Caco-2 (cell line): ENCODE measurements around the gene DPM2. TPM values are rescaled to one million over a fixed set of nuclear protein-coding genes. Genes with fewer than 3 reads are reported as not detected.

ENCODE experiments used
- BruUV-seq: library from RNA; stranded (reverse); fragments of 400-500 nt; replicated peaks from 2 replicates; lab custom pipeline; 2021; lab: Mats Ljungman, UMichigan
- CTCF ChIA-PET: fragments of 300-600 bp; sonication (Branson Sonifier 250); formaldehyde crosslinking; loops from one replicate; lab custom pipeline; 2022; ENCODE audit warnings: antibody characterized with exemption; lab: Charles Lee
- POLR2A ChIA-PET: fragments of 300-600 bp; sonication (Branson Sonifier 250); formaldehyde crosslinking; loops from one replicate; lab custom pipeline; 2022; ENCODE audit warnings: antibody characterized with exemption; lab: Charles Lee
- DNase-seq, 2 experiments: peaks; one replicate each; pipeline versions ENCODE4 v3.0.0 to v3.0.0-alpha.2; 2020 to 2022
- H3K27me3 ChIP-seq: replicated peaks from 2 replicates; pipeline ENCODE4 v1.6.0; 2011; ENCODE audit warnings: low read length; ENCODE audit not compliant: control insufficient read depth, insufficient read depth
- H3K36me3 ChIP-seq: 2 replicates; pipeline ENCODE4 v1.5.1; 2011; ENCODE audit warnings: low read length; ENCODE audit not compliant: control insufficient read depth, insufficient read depth
- H3K4me1 ChIP-seq: fragments of 250-450 bp; sonication (Bioruptor Pico); 2 replicates; pipeline ENCODE4 v1.5.1; 2020; ENCODE audit warnings: mild to moderate bottlenecking
- H3K4me3 ChIP-seq: 2 replicates; pipeline ENCODE4 v1.5.1; 2011; ENCODE audit warnings: low read depth, mild to moderate bottlenecking, control low read depth, low read length
- H3K9me3 ChIP-seq: fragments of 250-450 bp; sonication (Bioruptor Pico); 2 replicates; pipeline ENCODE4 v1.5.1; 2020; ENCODE audit warnings: mild to moderate bottlenecking, moderate library complexity
- H3K27ac Mint-ChIP-seq: one replicate; pipeline ENCODE4 v1.8.0; 2022; ENCODE audit warnings: mixed read lengths; ENCODE audit not compliant: unreplicated experiment
- H3K27me3 Mint-ChIP-seq: one replicate; pipeline ENCODE4 v1.8.0; 2022; ENCODE audit warnings: mixed read lengths; ENCODE audit not compliant: insufficient read depth, unreplicated experiment
- H3K36me3 Mint-ChIP-seq: one replicate; pipeline ENCODE4 v1.8.0; 2022; ENCODE audit warnings: mild to moderate bottlenecking, mixed read lengths; ENCODE audit not compliant: insufficient read depth, unreplicated experiment
- H3K4me1 Mint-ChIP-seq: one replicate; pipeline ENCODE4 v1.8.0; 2022; ENCODE audit warnings: low read depth, mixed read lengths; ENCODE audit not compliant: unreplicated experiment
- H3K4me3 Mint-ChIP-seq: one replicate; pipeline ENCODE4 v1.8.0; 2022; ENCODE audit warnings: mild to moderate bottlenecking, moderate library complexity, mixed read lengths; ENCODE audit not compliant: unreplicated experiment
- H3K9me3 Mint-ChIP-seq: one replicate; pipeline ENCODE4 v1.8.0; 2022; ENCODE audit warnings: mixed read lengths; ENCODE audit not compliant: unreplicated experiment
- intact Hi-C: fragments of 100-400 bp; cut with micrococcal nuclease; formaldehyde crosslinking; loops from one replicate; pipeline ENCODE4 v1.10.0; 2022; ENCODE audit not compliant: unreplicated experiment
- total RNA-seq: library from RNA; stranded (reverse); gene quantifications from 2 replicates; pipeline ENCODE4 v1.2.3, GENCODE V29; 2022
- TF ChIP-seq, protein P1 (sequence below), 2 experiments: fragments of 200-600 bp in 1 of 2; IDR thresholded peaks; 1 replicate in 1 of 2; 2 replicates in 1 of 2; pipeline versions ENCODE4 v1.5.1 to v1.8.0; 2011 to 2022; ENCODE audit warnings: antibody characterized with exemption in 1 of 2, control low read depth in 1 of 2, inconsistent platforms in 1 of 2, low read depth in 1 of 2, low read length in 1 of 2, mild to moderate bottlenecking in 1 of 2, moderate library complexity in 1 of 2; ENCODE audit not compliant: insufficient read depth in 1 of 2, severe bottlenecking in 1 of 2, unreplicated experiment in 1 of 2

The DPM2 gene
- total RNA-seq, 1 experiment from 2014 or later = 38.7 TPM

DNA sequence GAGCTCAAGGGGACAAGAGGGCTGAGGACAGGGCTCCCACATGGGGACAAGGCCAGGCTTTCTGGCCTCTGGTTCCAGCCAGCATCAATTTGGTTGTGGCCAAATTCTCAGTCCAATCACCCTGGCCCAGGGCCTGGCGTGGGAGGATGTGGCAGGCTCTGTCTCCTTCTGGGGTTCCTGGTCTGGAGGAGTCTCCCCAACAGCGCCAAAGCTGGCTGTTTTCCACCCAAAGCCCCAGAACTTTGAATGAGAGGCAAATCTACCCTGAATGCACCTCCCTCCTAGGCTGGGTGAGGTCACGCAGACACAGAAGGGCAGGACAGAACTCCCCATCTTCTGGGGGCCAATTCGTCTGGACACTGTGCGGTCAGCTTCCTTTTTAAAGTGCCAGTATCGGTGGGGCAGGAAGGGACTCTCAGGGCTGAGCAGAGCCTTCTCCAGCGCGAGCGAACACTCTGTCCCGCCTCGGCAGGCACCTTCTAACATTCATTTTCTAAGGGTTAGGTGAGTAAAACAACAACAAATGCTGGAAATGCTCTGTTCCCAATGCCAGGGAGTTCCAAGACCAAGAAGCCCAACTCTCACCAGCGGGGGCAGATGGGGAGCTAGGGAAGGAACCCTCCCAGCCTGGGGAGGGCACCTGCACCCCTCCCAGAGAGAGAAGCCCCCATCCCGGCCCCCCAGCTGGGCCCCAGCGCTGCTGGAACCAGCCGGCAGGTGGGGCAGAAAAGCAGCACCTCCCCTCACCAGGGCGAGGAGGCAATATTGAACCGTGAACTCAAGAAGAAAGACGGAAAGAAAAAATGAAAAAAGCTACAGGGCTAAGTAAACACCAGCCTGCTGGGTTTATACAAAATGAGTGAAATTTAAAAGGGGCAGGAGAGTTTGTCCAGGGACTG, 3.7 kb upstream of the DPM2 start:
- Histone ChIP-seq H3K36me3 (peaks cover 6% of the 10 kb centered on the region), H3K4me3 (no peak overlapping the region), H3K9me3 (no peaks in the 10 kb centered on the region), H3K27me3 (no peaks in the 10 kb centered on the region), H3K4me1 (0 out of 2 replicates have a peak, but pooled peaks cover 4% of the 10 kb centered on the region)
- TF ChIP-seq, protein P1, sequence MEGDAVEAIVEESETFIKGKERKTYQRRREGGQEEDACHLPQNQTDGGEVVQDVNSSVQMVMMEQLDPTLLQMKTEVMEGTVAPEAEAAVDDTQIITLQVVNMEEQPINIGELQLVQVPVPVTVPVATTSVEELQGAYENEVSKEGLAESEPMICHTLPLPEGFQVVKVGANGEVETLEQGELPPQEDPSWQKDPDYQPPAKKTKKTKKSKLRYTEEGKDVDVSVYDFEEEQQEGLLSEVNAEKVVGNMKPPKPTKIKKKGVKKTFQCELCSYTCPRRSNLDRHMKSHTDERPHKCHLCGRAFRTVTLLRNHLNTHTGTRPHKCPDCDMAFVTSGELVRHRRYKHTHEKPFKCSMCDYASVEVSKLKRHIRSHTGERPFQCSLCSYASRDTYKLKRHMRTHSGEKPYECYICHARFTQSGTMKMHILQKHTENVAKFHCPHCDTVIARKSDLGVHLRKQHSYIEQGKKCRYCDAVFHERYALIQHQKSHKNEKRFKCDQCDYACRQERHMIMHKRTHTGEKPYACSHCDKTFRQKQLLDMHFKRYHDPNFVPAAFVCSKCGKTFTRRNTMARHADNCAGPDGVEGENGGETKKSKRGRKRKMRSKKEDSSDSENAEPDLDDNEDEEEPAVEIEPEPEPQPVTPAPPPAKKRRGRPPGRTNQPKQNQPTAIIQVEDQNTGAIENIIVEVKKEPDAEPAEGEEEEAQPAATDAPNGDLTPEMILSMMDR (IDR thresholded peaks at IDR 0.05; ENCODE audit: insufficient read depth in 1 of 2, low read depth in 1 of 2, low read length in 1 of 2, severe bottlenecking in 1 of 2, unreplicated experiment in 1 of 2) = no peak
- H3K4me3 Mint-ChIP-seq = no peak overlapping the region
- H3K27ac Mint-ChIP-seq = no peak overlapping the region
- intact Hi-C loops = loop anchor here (5.0 kb wide), 1 partner anchor 41 kb away; the partner anchor contains the start of gene EEIG1
- H3K36me3 Mint-ChIP-seq = peaks cover 73% of the 10 kb centered on the region
- no peaks in the 10 kb centered on the region for H3K27me3 Mint-ChIP-seq
- ChIA-PET CTCF (interaction anchor here (0.6 to 2.1 kb wide), 5 partner anchors 11 to 174 kb away, joined by 3 to 11 read pairs (median 6); partner anchors contain the start of gene PIP5KL1), POLR2A (no interaction called here)
- peaks cover 3% of the 10 kb centered on the region for H3K4me1 Mint-ChIP-seq
- no peak for DNase-seq
- H3K9me3 Mint-ChIP-seq = no peaks in the 10 kb centered on the region
- BruUV-seq = no TSS peak

DNA sequence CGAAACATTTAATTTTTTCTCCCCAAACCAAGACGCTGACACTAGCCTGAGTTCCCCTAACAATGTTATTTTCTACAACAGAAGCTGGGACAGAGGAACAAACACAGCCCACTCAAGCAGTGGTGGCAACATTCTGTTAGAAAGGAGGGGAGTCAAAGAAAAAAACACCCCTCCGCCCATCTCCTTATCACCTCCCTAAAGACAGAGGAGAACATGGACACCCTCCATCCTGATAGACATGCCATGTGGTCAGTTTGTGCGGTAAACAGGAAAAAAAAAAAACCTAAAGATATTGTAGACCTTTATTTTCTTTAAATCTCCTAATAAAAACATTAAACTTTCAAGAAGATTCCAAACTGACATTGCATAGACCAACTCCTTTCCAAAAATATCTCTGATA, 2.9 kb upstream of the DPM2 start:
- H3K4me3 ChIP-seq = no peak overlapping the region
- H3K27me3 ChIP-seq = no peaks in the 10 kb centered on the region
- H3K36me3 ChIP-seq = peaks cover 6% of the 10 kb centered on the region
- Mint-ChIP-seq H3K27me3 (no peaks in the 10 kb centered on the region), H3K4me3 (no peak overlapping the region), H3K27ac (no peak overlapping the region), H3K36me3 (peaks cover 79% of the 10 kb centered on the region), H3K9me3 (no peaks in the 10 kb centered on the region), H3K4me1 (peaks cover 9% of the 10 kb centered on the region)
- CTCF ChIA-PET = interaction anchor here (2.1 kb wide), 1 partner anchor 10 kb away, joined by 11 read pairs; the partner anchor contains the start of gene PIP5KL1
- TF ChIP-seq, protein P1 (IDR thresholded peaks at IDR 0.05; ENCODE audit: insufficient read depth in 1 of 2, low read depth in 1 of 2, low read length in 1 of 2, severe bottlenecking in 1 of 2, unreplicated experiment in 1 of 2) = no peak
- no TSS peak for BruUV-seq
- POLR2A ChIA-PET = no interaction called here
- DNase-seq = no peak
- H3K4me1 ChIP-seq = 0 out of 2 replicates have a peak, but pooled peaks cover 4% of the 10 kb centered on the region
- intact Hi-C loops = loop anchor here (5.0 kb wide), 1 partner anchor 42 kb away; the partner anchor contains the start of gene EEIG1
- no peaks in the 10 kb centered on the region for H3K9me3 ChIP-seq

DNA sequence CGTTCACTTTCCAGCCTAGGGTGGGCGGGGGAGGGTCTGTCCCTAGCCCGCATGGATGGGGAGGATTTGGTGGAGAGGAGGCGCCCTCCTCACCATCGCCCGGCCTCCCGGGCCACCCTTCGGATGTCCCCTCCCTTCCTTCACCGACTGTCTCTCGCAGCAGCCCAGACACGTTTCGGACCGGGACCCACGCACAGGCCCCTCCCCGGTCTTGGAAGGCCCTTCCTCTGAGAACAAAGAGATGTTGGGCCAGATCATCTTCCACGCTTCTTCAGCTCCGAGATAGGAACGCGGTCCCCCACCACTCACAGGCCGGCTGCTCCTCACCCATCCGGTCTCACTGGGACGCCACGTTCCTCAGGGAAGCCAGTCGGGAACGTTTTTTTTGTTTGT, 640 bp upstream of the DPM2 start:
- peak overlapping the region; percentile 82 for H3K4me3 Mint-ChIP-seq
- intact Hi-C loops = no loop called here
- TF ChIP-seq, protein P1 (IDR thresholded peaks at IDR 0.05; ENCODE audit: insufficient read depth in 1 of 2, low read depth in 1 of 2, low read length in 1 of 2, severe bottlenecking in 1 of 2, unreplicated experiment in 1 of 2) = no peak
- ChIA-PET POLR2A (no interaction called here), CTCF (no interaction called here)
- H3K9me3 Mint-ChIP-seq = no peaks in the 10 kb centered on the region
- Histone ChIP-seq H3K4me3 (no peak overlapping the region), H3K36me3 (peaks cover 4% of the 10 kb centered on the region), H3K4me1 (0 out of 2 replicates have a peak, but pooled peaks cover 4% of the 10 kb centered on the region), H3K9me3 (no peaks in the 10 kb centered on the region), H3K27me3 (no peaks in the 10 kb centered on the region)
- no peaks in the 10 kb centered on the region for H3K27me3 Mint-ChIP-seq
- no peak for DNase-seq
- peak overlapping the region; percentile 88 for H3K27ac Mint-ChIP-seq
- no TSS peak for BruUV-seq
- peaks cover 79% of the 10 kb centered on the region for H3K36me3 Mint-ChIP-seq
- H3K4me1 Mint-ChIP-seq = peaks cover 9% of the 10 kb centered on the region
